ENCODE measurements around the gene PHPT1.

PHPT1 gene

DNA sequence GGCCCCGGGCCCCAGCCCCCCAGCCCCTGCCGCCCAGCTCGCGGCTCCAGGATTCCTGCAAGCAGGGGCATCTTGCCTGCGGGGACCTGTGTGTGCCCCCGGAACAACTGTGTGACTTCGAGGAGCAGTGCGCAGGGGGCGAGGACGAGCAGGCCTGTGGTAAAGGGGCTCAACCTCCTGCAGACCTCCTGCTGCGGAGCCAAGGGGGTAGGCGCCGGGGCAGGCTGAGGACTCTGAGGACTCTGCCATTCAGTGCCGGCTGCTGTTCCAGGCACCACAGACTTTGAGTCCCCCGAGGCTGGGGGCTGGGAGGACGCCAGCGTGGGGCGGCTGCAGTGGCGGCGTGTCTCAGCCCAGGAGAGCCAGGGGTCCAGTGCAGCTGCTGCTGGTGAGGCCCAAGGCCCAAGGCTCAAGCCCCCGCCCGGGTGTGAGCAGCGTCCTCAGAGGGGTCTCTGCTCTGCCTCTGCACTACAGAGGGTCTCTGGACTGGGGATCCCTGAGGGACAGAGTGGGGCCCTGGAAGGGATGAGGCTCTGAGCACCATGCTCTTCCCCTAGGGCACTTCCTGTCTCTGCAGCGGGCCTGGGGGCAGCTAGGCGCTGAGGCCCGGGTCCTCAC lies 6.4 kb downstream of the PHPT1 start:
- H3K4me1 ChIP-seq (ENCODE audit: insufficient read depth, poor library complexity, severe bottlenecking): no peaks in the 10 kb centered on the region
- no peak overlapping the region for H3K27ac ChIP-seq (ENCODE audit: poor library complexity, severe bottlenecking)
- H3K27me3 ChIP-seq (ENCODE audit: insufficient read depth, poor library complexity, severe bottlenecking): no peaks in the 10 kb centered on the region
- ATAC-seq (ENCODE audit: low read depth) (no peak), DNase-seq (ENCODE audit: low spot score) (no peak)
- no peaks in the 10 kb centered on the region for H3K9me3 ChIP-seq (ENCODE audit: severe bottlenecking)
- peaks cover 10% of the 10 kb centered on the region for H3K36me3 ChIP-seq (ENCODE audit: low read depth)
- H3K4me3 ChIP-seq (ENCODE audit: severe bottlenecking): no peak overlapping the region
- TF ChIP-seq, protein P1, sequence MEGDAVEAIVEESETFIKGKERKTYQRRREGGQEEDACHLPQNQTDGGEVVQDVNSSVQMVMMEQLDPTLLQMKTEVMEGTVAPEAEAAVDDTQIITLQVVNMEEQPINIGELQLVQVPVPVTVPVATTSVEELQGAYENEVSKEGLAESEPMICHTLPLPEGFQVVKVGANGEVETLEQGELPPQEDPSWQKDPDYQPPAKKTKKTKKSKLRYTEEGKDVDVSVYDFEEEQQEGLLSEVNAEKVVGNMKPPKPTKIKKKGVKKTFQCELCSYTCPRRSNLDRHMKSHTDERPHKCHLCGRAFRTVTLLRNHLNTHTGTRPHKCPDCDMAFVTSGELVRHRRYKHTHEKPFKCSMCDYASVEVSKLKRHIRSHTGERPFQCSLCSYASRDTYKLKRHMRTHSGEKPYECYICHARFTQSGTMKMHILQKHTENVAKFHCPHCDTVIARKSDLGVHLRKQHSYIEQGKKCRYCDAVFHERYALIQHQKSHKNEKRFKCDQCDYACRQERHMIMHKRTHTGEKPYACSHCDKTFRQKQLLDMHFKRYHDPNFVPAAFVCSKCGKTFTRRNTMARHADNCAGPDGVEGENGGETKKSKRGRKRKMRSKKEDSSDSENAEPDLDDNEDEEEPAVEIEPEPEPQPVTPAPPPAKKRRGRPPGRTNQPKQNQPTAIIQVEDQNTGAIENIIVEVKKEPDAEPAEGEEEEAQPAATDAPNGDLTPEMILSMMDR (IDR thresholded peaks at IDR 0.05; ENCODE audit: poor library complexity, severe bottlenecking): no peak

DNA sequence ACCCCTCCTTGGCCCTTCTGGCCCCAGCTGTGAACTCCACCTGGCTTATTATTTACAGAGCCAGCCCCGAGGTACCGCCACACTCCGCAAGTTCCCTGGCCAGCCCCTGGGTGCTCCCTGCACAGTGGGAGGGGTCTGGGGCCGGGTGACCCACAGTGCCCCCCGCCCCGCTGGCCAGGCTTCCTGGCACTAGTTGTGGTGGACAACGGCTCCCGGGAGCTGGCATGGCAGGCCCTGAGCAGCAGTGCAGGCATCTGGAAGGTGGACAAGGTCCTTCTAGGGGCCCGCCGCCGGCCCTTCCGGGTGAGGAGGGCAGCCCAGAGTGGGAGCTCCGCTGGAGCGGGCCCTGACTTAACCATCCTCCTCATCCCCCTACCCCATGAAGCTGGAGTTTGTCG lies 6.9 kb downstream of the PHPT1 start:
- Histone ChIP-seq H3K9me3 (ENCODE audit: severe bottlenecking) (no peaks in the 10 kb centered on the region), H3K27ac (ENCODE audit: poor library complexity, severe bottlenecking) (no peak overlapping the region), H3K27me3 (ENCODE audit: insufficient read depth, poor library complexity, severe bottlenecking) (no peaks in the 10 kb centered on the region), H3K4me3 (ENCODE audit: severe bottlenecking) (no peak overlapping the region), H3K4me1 (ENCODE audit: insufficient read depth, poor library complexity, severe bottlenecking) (no peaks in the 10 kb centered on the region), H3K36me3 (ENCODE audit: low read depth) (peaks cover 5% of the 10 kb centered on the region)
- no peak for DNase-seq (ENCODE audit: low spot score)
- TF ChIP-seq, protein P1 (IDR thresholded peaks at IDR 0.05; ENCODE audit: poor library complexity, severe bottlenecking): no peak
- no peak for ATAC-seq (ENCODE audit: low read depth)

DNA sequence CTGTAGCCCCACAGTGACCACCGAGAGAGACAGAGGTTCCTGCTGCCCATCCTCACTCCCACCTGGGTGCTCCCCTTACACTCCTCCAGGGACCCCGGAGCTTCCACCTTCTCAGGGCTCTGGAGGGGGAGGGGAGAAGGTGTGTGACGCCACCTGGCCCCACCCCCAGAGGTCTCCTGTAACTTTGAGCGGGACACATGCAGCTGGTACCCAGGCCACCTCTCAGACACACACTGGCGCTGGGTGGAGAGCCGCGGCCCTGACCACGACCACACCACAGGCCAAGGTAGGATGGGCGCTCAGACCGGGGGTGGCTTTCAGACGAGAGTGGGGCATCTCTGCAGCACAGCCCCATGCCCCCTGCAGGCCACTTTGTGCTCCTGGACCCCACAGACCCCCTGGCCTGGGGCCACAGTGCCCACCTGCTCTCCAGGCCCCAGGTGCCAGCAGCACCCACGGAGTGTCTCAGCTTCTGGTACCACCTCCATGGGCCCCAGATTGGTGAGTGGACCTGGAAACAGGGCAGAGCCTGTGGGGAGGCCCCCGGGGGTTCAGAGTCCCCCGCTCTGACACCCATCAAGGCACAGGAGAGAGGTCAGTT lies 7.4 kb downstream of the PHPT1 start:
- Histone ChIP-seq H3K9me3 (ENCODE audit: severe bottlenecking) (no peaks in the 10 kb centered on the region), H3K27me3 (ENCODE audit: insufficient read depth, poor library complexity, severe bottlenecking) (no peaks in the 10 kb centered on the region), H3K27ac (ENCODE audit: poor library complexity, severe bottlenecking) (no peak overlapping the region), H3K4me1 (ENCODE audit: insufficient read depth, poor library complexity, severe bottlenecking) (no peaks in the 10 kb centered on the region), H3K4me3 (ENCODE audit: severe bottlenecking) (no peak overlapping the region), H3K36me3 (ENCODE audit: low read depth) (no peaks in the 10 kb centered on the region)
- TF ChIP-seq, protein P1 (IDR thresholded peaks at IDR 0.05; ENCODE audit: poor library complexity, severe bottlenecking): no peak
- DNase-seq (ENCODE audit: low spot score) (no peak), ATAC-seq (ENCODE audit: low read depth) (no peak)

DNA sequence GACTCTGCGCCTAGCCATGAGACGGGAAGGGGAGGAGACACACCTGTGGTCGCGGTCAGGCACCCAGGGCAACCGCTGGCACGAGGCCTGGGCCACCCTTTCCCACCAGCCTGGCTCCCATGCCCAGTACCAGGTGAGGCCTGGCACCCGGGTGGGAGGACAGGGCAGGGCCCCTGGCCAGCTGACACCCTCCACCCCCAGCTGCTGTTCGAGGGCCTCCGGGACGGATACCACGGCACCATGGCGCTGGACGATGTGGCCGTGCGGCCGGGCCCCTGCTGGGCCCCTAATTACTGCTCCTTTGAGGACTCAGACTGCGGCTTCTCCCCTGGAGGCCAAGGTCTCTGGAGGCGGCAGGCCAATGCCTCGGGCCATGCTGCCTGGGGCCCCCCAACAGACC lies 8.0 kb downstream of the PHPT1 start:
- Histone ChIP-seq H3K27me3 (ENCODE audit: insufficient read depth, poor library complexity, severe bottlenecking) (no peaks in the 10 kb centered on the region), H3K27ac (ENCODE audit: poor library complexity, severe bottlenecking) (no peak overlapping the region)

More for the DNA sequence above, 8.0 kb downstream of the PHPT1 start:
- Histone ChIP-seq H3K9me3 (ENCODE audit: severe bottlenecking) (no peaks in the 10 kb centered on the region), H3K36me3 (ENCODE audit: low read depth) (peaks cover 4% of the 10 kb centered on the region; the same call in 1 of the 2 replicates), H3K4me1 (ENCODE audit: insufficient read depth, poor library complexity, severe bottlenecking) (no peaks in the 10 kb centered on the region), H3K4me3 (ENCODE audit: severe bottlenecking) (no peak overlapping the region)
- no peak for ATAC-seq (ENCODE audit: low read depth)
- no peak for DNase-seq (ENCODE audit: low spot score)
- TF ChIP-seq, protein P1 (IDR thresholded peaks at IDR 0.05; ENCODE audit: poor library complexity, severe bottlenecking): no peak
